Epithelial cell of esophagus (primary cell): ENCODE data around the gene SH3GL2.

Experiments used
- DNase-seq: peaks from one replicate; pipeline ENCODE4 v3.0.0; 2010; ENCODE audit warnings: low read depth
- H3K4me3 ChIP-seq: 2 replicates; pipeline ENCODE4 v1.5.1; 2011; ENCODE audit warnings: mild to moderate bottlenecking, low read length, control low read depth
- TF ChIP-seq, protein P1 (sequence below): IDR thresholded peaks from 2 replicates; pipeline ENCODE4 v1.5.1; 2011; ENCODE audit warnings: low read depth, mild to moderate bottlenecking, low read length, control low read depth, inconsistent platforms; ENCODE audit not compliant: insufficient read depth; ENCODE audit errors: missing control alignments

SH3GL2 gene

GRCh38 chr9:17719053-17719452 is 140.2 kb downstream of the SH3GL2 start:
- TF ChIP-seq, protein P1, sequence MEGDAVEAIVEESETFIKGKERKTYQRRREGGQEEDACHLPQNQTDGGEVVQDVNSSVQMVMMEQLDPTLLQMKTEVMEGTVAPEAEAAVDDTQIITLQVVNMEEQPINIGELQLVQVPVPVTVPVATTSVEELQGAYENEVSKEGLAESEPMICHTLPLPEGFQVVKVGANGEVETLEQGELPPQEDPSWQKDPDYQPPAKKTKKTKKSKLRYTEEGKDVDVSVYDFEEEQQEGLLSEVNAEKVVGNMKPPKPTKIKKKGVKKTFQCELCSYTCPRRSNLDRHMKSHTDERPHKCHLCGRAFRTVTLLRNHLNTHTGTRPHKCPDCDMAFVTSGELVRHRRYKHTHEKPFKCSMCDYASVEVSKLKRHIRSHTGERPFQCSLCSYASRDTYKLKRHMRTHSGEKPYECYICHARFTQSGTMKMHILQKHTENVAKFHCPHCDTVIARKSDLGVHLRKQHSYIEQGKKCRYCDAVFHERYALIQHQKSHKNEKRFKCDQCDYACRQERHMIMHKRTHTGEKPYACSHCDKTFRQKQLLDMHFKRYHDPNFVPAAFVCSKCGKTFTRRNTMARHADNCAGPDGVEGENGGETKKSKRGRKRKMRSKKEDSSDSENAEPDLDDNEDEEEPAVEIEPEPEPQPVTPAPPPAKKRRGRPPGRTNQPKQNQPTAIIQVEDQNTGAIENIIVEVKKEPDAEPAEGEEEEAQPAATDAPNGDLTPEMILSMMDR, result no peak
- no peak for DNase-seq
- H3K4me3 ChIP-seq, result no peak overlapping the region

GRCh38 chr9:17721954-17722353 is 143.1 kb downstream of the SH3GL2 start:
- DNase-seq, result no peak
- TF ChIP-seq, protein P1, result no peak
- no peak overlapping the region for H3K4me3 ChIP-seq

- TF ChIP-seq, protein P1, result no peak
- DNase-seq, result no peak
- no peak overlapping the region for H3K4me3 ChIP-seq
These were observed 144.8 kb downstream of the SH3GL2 start for GRCh38 chr9:17723656-17724055.

GRCh38 chr9:17725399-17726010 is 146.6 kb downstream of the SH3GL2 start:
- H3K4me3 ChIP-seq, result no peak overlapping the region
- TF ChIP-seq, protein P1, result no peak
- DNase-seq, result no peak

- DNase-seq, result no peak
- H3K4me3 ChIP-seq, result no peak overlapping the region
- TF ChIP-seq, protein P1, result no peak
These were observed 147.4 kb downstream of the SH3GL2 start for GRCh38 chr9:17726298-17726697.

- no peak overlapping the region for H3K4me3 ChIP-seq
- TF ChIP-seq, protein P1, result no peak
- DNase-seq, result no peak
These were observed 152.0 kb downstream of the SH3GL2 start for GRCh38 chr9:17730899-17731298.

DNA sequence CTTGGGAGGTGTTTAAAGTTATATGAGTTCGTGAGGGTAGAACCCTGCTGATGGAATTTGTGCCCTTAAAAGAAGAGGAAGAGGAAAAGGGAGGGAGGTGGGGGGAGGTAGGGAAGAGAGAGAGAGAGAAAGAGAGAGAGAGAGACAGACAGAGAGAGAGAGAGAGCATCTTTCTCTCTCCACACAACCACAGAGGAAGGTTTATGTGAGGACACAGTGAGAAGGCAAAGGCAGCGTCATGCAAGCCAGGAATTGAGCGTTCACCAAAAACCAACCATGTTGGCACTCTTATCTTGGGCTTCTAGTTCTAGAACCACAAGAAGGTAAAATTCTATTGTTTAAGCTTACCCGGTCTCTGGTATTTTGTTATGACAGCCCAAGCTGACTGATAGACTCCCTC is 152.4 kb downstream of the SH3GL2 start:
- H3K4me3 ChIP-seq, result no peak overlapping the region
- TF ChIP-seq, protein P1, result no peak
- DNase-seq, result no peak
